Stimulated activated CD4-positive, alpha-beta T cell treated with anti-CD3 and anti-CD28 coated beads, Interleukin-2, amount 100 ng/mL, for 48 hours (primary cell): Measurements from ENCODE around the gene OLIG2.

ENCODE experiments used
- DNase-seq, 2 donors: peaks; one replicate each; pipeline ENCODE4 v3.0.0-alpha.2; 2020

The OLIG2 gene

DNA sequence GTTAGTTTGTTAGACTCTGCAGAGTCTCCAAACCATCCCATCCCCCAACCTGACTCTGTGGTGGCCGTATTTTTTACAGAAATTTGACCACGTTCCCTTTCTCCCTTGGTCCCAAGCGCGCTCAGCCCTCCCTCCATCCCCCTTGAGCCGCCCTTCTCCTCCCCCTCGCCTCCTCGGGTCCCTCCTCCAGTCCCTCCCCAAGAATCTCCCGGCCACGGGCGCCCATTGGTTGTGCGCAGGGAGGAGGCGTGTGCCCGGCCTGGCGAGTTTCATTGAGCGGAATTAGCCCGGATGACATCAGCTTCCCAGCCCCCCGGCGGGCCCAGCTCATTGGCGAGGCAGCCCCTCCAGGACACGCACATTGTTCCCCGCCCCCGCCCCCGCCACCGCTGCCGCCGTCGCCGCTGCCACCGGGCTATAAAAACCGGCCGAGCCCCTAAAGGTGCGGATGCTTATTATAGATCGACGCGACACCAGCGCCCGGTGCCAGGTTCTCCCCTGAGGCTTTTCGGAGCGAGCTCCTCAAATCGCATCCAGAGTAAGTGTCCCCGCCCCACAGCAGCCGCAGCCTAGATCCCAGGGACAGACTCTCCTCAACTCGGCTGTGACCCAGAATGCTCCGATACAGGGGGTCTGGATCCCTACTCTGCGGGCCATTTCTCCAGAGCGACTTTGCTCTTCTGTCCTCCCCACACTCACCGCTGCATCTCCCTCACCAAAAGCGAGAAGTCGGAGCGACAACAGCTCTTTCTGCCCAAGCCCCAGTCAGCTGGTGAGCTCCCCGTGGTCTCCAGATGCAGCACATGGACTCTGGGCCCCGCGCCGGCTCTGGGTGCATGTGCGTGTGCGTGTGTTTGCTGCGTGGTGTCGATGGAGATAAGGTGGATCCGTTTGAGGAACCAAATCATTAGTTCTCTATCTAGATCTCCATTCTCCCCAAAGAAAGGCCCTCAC, at the start of gene OLIG2:
Gene OLIG2 (plus strand): TSS at position 447 of the 954 bp plus-strand sequence. CDS start 928 bp downstream, outside the sequence.
- no peak for DNase-seq

DNA sequence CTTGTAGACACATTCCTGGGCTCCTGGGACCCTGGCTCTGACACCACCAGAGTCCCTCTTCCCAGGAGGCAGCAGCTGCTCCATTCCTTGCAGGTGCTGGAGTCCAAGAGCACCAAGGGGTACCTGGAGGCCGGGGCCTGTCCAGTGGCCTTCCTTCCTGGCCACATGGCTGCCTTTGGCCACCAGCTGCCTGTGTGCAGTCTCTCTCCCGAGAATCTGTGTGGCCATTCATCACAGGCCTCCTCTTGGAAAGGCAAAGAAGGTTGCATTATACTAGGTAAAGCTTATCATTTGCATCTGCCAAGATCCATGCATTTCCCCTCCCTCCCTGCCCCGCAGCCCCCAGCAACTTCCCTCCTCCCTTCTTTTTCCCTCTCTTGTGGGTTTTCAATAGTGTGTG, 48.9 kb upstream of the OLIG2 start:
- no peak for DNase-seq

DNA sequence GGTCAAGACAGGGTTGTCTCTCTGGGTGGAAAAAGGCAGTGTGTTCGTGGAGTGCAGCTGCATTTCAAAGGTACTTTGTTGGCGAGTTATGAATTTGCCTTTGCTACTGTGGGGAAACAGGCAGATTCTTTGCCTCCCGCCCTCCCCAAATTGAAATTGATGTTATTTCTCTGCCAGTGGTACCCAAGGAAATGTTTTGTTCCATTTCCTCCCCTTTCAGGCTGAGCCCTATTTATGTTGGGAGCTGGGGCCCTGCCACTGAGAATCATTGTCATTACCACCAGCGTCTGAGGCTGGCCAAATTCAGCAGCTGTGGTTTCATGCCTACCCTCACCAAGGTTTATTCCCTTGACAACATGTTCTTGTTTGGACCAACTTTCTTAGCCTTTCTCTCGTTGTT, 48.5 kb upstream of the OLIG2 start:
- DNase-seq: no peak

DNA sequence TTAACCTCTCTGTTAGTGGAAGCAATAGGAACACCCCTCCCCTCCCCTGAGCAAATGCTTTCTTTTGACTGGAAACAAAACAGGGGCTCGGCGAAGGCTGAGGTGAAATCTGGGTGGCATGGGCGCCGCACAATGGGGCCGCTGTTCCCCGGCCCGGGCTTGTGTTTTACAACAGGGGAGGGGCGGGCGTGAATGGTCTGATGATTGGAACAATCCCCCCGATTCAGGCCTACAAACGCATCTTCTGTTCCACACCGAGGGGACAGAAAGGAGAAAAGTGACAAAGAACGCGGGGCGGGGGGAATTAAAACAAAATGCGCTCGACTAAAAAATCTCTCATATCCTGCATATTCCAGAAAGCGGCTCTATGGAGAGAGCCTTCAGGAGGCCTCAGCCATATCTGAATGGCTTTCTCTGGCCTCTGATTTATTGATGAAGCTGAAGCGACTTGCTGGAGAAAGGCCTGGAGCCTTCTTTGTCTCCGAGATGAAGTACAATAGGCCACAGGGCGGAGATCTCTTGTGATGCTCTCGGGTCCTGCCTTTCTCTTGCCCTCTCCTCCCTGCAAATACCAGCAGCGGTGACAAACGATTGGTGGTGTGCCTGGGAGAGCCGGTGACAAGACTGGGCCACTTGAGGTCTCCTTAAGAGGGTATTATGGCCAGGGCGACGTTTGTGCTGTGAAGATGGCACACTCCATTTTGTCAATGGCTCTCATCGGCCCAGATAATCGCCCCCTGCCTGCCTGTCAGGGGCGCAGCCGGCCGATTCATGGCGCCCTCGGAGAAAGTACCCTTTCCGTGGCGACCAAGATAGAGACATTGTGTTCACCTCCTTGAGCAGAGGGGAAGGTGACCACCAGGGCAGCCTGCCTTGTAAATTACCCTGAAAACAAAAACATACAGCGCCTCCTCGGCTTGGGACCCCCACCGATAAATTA, 47.1 kb upstream of the OLIG2 start:
- no peak for DNase-seq

DNA sequence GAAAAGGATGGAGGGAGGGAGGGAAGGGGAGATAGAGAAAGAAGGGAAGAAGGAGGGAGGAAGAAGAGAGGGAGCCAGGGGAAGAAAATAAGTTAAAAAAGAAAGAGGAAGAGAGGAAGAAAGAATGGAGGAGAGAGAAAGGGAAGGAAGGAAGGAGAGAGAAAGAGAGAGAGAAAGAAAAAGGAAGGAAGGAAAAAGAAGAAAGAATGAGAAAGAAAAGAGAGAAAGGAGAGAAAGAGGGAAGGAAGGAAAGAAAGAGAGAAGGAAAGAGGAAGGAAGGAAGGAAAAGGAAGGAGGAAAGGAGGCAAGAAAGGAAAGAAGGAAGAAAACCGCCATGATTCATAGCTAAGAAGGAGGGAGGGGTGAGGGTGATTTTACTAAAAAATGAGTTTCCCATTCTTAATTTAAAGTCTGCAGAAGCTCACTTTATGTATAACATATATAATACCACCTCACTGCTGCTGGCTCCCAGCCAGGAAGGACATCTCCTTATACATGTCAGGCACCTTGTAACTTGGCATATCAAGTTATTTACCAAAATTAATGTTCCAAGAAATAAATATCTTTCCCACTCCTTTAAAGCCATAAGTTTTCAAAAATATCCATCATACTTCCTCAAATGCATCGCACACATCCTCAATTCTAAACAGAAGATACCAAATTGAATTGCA, 46.0 kb upstream of the OLIG2 start:
- DNase-seq: no peak

DNA sequence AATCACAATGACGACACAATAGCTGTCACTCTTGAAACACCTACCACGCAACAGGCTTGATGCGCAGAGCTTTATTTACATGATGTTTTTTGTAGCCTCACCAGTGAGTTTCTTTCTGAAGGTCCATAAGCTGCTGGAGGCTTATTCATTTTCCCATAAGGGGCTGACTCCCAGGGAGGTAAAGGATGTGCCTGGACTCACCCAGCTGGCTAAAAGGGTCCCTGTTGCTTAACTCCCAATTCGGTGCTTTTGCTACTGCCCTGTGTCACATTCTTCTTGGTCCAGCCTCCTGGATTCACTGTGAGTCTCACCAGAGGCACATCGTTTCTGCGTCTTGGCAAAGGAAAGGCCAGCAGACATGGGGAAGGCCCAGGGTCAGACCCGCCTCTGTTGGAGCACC, 44.6 kb upstream of the OLIG2 start:
- DNase-seq: no peak

DNA sequence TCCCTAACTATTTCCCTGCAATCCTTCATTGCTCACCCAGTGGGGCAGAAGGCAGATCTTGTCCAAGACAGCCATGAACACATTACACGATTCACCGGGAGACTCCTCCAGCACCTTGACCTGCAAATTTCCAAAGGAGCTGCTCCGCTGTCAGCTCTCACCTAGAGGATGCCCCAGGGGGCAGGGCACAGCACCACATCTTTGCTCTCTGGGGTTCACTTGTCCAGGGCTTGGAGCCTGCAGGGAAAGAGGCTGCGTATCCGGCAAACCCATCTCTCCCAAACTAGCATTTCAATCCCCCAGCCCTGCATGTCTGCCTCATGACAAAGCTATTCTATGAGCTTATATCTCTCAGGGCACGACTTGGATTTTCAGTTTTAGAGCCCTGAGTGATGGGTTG, 35.1 kb upstream of the OLIG2 start:
- DNase-seq: no peak

DNA sequence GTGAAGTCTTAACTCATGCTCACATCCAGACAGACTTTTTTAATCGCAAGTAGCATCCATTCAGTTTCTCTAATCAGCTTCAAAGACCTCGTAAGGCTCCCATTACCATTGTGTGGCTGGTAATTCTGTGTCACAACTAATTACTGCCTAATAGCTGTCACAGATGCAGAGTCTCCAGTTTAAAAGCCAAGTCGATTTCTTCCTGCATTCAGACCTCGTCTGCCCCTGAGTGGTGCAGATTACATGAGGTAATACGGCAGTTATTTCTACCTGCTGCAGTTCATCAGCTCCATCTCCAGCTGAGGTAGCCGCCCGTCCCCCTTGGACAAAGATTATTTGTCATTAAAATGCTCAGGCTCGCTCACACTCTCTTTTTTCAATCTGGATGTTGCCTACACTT, 34.4 kb upstream of the OLIG2 start:
- no peak for DNase-seq

DNA sequence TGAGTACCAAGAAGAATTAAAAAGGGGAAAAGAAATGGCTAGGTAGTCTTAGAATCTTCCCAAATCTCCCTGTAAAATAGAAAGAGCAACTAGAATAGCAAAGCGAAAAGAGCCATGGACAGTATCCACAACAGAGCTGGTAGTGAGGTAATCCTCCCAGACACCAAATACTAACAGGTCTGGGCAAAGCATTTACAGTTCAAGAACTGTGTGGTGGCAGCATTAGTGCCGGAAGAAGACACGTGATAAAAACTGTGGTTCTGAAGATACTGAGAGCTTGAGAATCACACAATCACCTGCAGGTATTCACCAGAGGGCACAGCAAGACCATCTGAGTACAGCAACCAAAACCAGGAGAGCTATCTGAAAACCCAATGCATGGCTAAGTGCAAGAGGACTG, 31.8 kb upstream of the OLIG2 start:
- DNase-seq: no peak

DNA sequence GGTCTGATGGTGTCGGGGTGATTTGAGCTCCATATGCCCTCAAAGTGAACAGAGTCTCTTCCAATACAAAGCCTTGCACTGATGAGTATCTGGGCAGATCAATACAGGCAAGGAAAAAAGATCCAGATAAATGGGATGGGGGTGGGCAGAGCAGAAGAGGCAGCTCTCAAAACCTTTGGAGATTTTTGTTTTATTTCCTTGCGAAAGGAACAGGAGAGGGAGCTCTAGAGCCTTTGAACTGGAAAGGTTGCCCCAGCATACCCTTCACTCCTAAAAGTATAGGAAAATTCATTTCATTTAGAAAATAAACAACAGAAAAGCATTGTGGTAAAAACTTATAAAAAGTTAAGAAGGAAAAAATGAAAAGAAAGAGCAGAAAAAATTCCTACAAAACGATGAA, 31.4 kb upstream of the OLIG2 start:
- DNase-seq: no peak

DNA sequence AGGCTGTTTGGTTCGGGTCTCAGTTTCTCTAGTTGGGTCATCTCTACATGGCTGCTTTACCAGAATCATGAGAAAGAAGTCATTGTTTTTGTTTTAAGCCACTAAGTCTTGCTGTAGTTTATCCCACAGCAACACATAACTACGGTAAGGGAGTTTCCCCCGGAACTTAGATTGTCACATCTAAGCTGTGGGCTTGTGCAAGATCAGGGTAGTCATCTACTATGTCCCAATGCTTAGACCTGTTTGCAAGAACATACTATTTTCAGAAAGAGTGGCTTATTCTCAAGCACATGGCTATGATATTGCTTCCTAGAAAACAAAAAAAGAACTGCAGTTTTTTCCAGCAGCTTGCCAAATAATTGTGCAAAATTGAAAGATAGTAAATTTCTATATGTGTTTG, 18.0 kb upstream of the OLIG2 start:
- DNase-seq: no peak

DNA sequence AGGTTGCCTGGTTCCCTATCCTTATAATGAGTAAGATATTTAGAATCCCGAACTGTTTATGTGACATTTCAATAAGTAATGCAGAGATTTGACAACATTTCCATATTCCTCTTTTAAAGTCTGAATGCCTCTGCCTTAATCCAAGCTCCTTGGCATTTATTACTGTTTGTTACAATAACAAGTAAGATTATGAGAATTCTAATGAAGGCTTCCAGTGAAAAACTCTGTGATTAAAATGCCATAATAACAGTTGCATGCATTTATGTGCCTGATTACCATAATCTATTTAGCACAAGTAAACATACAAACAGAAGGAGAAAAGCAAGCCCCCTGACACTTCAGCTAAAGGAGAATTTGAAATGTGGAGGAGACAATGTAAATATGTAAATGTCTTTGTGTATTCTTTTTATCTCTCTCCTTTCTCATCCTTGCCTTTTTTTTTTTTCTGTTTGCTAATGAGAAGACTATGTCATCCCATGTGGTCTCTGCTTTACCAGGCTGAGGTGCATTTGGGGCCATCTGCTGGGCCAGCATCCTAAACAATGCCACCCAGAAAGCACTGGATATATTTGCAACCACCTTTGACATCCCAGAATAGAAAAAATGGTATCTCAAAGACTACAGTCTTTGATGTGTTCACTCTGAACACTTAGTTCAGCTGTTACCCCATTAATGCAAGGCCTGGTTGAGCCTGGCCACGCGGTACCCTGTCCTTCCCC, 17.2 kb upstream of the OLIG2 start:
- no peak for DNase-seq

DNA sequence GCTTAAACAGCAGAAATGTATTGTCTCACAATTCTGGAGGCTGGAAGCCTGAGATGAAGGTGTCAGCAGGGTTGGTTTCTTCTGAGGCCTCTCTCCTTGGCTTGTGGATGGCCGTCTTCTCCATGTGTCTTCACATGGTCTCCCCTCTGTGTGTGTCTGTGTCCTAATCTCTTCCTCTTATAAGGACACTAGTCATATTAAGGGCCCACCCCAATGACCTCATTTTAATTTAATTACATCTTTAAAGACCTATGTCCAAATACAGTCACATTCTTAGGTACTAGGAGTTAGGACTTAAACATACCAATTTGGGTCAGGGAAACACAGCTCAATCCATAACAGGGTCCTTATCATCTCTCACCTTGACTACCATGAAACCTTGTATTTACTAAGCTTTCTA, 14.8 kb upstream of the OLIG2 start:
- no peak for DNase-seq

DNA sequence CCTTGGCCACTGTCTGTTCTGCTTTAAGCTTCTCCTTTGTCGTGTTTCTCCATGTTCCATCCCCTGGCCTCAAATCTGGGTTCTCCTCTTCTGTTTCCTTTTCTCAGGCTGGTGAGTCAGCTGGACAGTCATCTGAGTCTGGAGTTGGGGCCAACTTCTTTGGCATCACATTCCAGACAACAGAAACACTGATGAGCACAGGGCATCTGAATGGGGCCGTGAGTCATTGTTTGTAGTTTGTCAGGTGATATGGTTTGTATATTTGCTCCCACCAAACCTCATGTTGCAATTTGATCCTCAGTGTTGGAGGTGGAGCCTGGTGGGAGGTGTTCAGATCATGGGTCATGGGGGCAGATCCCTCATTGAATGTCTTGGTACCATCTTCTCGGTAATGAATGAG, 14.3 kb upstream of the OLIG2 start:
- DNase-seq: no peak

DNA sequence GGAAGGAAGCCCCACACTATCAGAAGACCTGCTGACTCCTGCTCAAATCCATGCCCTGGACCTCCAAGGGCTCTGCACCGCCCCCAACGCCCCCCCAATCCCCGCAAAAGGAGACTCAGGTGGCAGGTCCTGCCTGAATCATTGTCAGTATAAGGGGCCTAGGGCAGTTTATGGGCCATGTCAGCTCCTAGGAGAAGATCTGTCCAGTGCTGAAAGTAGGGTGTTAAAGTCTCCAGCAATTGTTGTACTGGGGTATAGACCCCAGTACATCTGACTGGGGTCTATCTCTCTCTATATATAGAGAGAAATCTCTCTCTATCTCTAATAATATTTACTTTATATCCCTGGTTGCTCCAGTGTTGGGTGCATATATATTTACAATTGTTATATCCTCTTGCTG, 12.1 kb upstream of the OLIG2 start:
- no peak for DNase-seq

DNA sequence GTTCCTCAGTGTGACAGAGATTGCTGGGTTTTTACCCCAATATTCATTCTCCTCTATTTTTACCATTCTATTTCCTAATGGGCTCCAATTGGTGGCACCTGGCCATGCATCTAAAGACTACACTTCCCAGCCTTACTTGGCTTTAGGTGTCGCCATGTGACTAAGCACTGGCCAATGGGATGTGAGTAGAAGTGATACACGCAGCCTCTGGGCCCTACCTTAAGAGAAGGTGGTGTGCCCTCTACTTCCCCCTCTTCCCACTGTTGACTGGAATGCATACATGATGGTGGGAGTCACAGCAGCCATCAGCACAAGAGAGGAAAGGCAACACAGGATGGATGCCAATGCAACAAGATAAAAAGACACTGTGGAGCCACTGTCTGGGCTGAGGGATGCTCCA, 11.4 kb upstream of the OLIG2 start:
- no peak for DNase-seq

DNA sequence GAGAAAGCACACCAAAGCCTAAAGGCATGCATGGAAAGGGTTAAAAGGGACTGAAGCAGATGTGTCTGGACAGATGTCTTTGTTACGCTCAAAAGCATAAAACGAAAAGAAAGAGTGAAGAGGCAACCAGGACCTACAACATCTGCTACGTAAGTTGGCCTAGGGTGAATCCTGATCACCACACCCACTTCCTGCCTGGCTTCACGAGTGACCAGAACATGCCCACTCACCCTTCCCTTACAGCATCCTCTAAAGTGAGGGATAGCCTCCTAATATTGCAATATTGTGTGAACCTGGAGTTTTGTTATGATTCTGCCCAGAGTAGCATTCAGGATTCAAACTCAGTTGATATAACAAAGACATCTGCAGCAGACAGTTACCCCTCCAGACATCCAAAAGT, 10.6 kb upstream of the OLIG2 start:
- no peak for DNase-seq

DNA sequence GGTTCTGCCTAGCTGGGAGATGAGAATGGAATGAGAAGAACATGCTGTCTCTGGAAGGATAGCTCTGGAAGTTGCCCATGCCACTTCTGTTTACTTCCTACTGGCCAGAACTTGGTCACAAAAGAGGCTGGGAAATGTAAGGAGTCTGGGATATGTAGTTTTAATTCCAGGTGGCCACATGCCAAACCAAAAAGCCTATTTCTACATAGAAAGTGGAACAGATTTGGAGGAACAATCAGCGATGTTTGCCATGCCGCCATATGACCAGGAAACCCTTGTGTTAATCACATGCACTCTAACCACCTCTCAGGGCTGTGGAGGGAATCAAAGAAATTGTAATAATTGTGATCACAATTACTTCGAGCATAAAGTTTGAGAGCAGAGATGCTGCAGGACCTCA, 10.0 kb upstream of the OLIG2 start:
- DNase-seq: no peak

DNA sequence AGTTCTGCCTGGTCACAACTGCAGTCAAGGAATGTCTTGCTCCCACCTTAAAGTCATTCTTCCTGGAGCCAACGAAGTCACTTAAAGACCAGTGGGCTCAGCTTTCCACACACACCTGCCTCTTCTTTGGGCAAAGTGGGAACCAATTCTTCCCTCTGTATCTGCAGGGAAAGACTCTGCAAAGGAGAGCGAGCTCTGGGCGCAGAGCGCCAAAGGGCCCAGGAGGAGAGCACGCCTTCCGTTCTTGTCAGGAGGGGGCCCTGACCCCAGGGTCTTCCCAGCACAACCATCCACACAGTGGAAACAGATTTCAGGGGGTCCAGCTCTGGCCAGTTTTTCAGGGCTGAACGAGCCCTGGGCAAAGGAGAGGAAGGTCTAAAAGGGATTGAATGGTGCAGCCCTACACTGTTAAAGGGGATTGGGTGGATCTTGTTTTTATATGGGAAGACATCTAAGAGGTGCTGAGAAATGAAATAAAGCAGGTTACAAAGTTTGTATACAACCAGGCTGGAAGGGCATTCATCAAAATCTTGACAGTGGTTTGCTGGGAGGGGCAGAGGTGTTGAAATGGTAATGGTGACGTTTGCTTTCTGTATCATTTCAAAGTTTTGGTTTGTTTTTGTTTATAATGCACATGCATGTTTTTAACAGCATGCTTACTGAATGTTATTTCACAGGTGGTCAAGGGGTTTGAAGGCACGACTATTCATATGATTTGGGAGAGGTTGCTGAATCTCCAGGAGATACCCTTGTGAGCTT, 6.8 kb upstream of the OLIG2 start:
- no peak for DNase-seq

DNA sequence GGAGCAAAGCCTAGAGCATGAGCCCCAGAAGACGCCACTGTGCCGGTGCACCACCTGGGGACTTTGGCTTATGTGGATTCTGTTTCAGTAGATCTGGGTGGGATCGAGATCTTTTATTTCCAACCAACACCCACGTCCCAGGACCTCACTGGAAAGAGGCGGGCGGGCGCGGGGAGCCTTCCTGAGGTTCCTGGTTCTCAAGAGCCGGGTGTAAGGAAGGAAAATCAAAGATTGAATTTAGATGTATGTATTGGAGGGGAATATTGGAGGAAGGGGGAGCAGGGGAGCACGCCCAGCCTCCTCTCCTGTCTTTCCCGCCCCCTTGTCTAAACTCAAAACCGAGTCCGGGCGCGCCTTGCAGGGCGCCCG, 6.2 kb upstream of the OLIG2 start:
- no peak for DNase-seq

DNA sequence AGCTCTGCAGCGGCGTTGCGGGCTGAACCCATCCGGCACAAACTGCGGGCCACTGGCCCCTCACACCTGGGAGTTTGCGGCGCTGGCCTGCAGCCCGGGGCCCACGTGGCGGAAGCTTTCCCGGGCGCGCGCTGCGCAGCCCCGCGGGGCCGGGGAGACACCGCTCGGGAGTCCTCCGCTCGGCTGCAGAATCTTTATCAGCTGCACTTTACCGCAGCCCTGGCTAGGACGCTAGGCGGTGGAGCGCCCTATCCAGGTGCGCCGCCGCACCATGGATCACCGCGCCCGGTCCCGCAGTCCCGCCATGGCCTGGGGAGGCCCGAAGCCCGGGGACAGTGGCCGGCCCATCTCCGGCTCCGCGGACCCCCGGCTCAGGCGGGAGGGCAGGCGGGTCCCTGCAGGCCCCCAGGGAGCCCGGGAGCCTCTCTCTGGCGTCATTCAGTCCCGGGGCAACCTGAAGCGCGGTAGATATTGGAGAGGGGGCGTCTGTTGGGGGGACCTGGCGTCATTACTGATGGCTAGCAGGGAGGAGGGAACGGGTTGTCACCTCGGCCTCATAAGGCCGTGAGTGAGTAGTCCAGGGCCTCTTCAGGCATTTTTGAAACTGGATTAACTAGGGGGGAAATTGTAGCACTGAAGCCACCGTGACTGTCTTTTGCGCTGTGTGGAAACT, 5.7 kb upstream of the OLIG2 start:
- no peak for DNase-seq
